IPS-NIHi7 (cell line): ENCODE measurements around the gene HSDL1.

Experiments
- DNase-seq: peaks from one replicate; pipeline ENCODE4 v3.0.0; 2012; ENCODE audit warnings: mixed read lengths; ENCODE audit errors: extremely low spot score

Gene HSDL1

GRCh38 chr16:84082110-84082509, 62.9 kb downstream of the HSDL1 start:
- DNase-seq = peak; percentile 33

DNA sequence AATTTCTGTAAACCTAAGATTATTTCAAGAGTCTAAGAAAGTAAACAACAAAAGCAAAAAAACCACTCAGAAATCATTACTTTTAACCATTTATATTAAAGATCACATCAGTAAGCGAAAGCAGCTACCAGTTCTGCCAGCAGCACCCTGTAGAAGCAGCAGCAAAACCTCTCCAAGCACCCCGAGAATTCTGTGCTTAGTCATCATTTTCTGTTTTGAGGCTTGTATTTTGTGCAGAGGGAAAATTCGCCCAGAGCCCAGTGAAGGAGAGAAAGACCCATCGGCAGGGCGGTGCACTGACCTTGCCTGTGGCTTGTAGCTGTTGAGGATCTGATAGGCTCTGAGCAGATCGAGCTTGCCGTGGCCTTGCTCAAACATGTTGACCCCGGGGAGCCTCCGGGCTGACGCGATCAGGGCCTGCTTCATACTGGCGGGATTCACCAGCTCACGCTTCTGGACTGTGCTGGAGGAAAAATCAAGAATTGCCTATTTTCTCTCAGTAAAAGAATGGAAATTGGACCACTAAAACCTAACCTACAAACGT, 63.5 kb downstream of the HSDL1 start:
- no peak for DNase-seq

GRCh38 chr16:84080813-84081212, 64.2 kb downstream of the HSDL1 start:
- no peak for DNase-seq

GRCh38 chr16:84080378-84080777, 64.6 kb downstream of the HSDL1 start:
- no peak for DNase-seq

GRCh38 chr16:84079664-84080063, 65.3 kb downstream of the HSDL1 start:
- no peak for DNase-seq

DNA sequence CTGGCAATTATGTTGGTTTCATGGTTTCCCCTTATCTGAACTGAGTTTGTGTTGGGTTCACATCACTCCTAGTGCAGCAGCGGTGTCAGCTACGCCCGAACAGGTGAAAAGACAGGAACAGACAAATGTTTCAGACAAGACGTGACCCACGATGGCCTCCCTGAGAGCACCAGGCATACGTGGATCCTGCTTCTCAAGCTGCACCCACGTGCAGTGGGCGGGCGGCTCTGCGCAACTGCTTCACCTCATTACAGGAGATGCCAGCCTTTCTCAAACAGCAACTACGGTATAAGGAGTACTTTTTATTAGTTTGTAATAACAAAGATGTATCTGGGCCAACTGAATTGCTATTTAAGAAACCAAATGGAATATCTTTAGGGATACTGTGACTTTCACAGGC, 69.6 kb downstream of the HSDL1 start:
- no peak for DNase-seq

DNA sequence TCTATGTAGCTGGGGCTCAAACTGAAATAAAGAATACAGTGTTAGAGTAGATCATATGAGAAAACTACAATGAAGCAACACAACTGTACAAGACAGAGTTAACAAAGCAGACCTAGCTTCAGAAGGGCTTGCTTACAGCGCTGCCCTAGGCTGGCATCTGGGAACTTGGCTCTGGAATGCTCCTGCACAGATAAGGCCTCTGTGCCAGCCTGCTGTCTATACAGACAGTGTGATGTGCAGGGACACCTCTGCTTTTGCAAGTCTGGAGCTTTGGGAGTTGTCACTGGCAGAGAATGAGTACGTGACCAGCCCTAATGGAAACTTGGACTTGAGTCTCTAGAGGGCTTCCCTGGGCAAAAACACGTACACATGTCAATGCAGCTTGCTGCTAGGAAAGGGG, 70.3 kb downstream of the HSDL1 start:
- DNase-seq = no peak
